Suprapubic skin (tissue), 4 donors: Measurements from ENCODE around the gene CHRND. TPM values are rescaled to one million over a fixed set of nuclear protein-coding genes. Genes with fewer than 3 reads are reported as not detected.

Experiments
- DNase-seq, 2 donors: peaks; one replicate each; pipeline ENCODE4 v3.0.0-alpha.2; 2019; ENCODE audit warnings: low spot score in 2 of 2
- H3K27ac ChIP-seq: fragments of 200-600 bp; sonication (generic); one replicate; pipeline ENCODE4 v1.5.1; 2019
- H3K27me3 ChIP-seq: fragments of 200-600 bp; sonication (generic); one replicate; pipeline ENCODE4 v1.5.1; 2019
- H3K36me3 ChIP-seq: fragments of 200-600 bp; sonication (generic); one replicate; pipeline ENCODE4 v1.5.1; 2019
- H3K4me1 ChIP-seq: fragments of 200-600 bp; sonication (generic); one replicate; pipeline ENCODE4 v1.5.1; 2019
- H3K4me3 ChIP-seq: fragments of 200-600 bp; sonication (generic); one replicate; pipeline ENCODE4 v1.5.1; 2019; ENCODE audit warnings: mild to moderate bottlenecking
- H3K9me3 ChIP-seq: fragments of 200-600 bp; sonication (generic); one replicate; pipeline ENCODE4 v1.5.1; 2019
- EP300 ChIP-seq: sonication (generic); formaldehyde crosslinking; IDR thresholded peaks from one replicate; pipeline ENCODE4 v1.6.1; 2017; ENCODE audit warnings: antibody characterized with exemption
- POLR2A ChIP-seq, 2 donors: fragments of 450-650 bp; IDR thresholded peaks; one replicate each; pipeline ENCODE4 v1.6.1; 2017; ENCODE audit warnings: antibody characterized with exemption in 2 of 2, mild to moderate bottlenecking in 2 of 2, moderate library complexity in 2 of 2
- POLR2AphosphoS5 ChIP-seq, 3 donors: sonication (generic); formaldehyde crosslinking; IDR thresholded peaks; one replicate each; pipeline ENCODE4 v1.6.1; 2017; ENCODE audit warnings: antibody characterized with exemption in 3 of 3
- WGBS: methylation state at CpG from one replicate; pipeline ENCODE4 v1.1.5; 2018; 5-methylcytosine and 5-hydroxymethylcytosine counted together
- total RNA-seq, 4 donors: library from RNA; depleted of rRNA; stranded (reverse); fragments of >200 nt; gene quantifications; one replicate each; pipeline ENCODE4 v1.1.0, GENCODE V29; 2016
- TF ChIP-seq, protein P1 (sequence below), 2 donors: fragments of 200-600 bp in 1 of 2; fragments of 450-650 bp in 1 of 2; sonication (generic) in 1 of 2; IDR thresholded peaks; one replicate each; pipeline ENCODE4 v1.5.1; 2016 to 2019; ENCODE audit warnings: antibody characterized with exemption in 2 of 2, mild to moderate bottlenecking in 1 of 2, moderate library complexity in 1 of 2

CHRND gene
- total RNA-seq, 4 donors from 2014 or later, result not detected

- Histone ChIP-seq H3K36me3 (peaks cover 3% of the 10 kb centered on the region), H3K9me3 (no peaks in the 10 kb centered on the region), H3K27me3 (peaks cover 23% of the 10 kb centered on the region), H3K4me1 (peaks cover 5% of the 10 kb centered on the region), H3K4me3 (no peak overlapping the region), H3K27ac (no peak overlapping the region)
- no peak for DNase-seq
- TF ChIP-seq EP300, result no peak
- WGBS, result 91% methylated on average over 14 of the region's 14 CpGs
Observed at GRCh38 chr2:232543491-232543890, 17.5 kb downstream of the CHRND start.

- peaks cover 17% of the 10 kb centered on the region for H3K27me3 ChIP-seq
- H3K36me3 ChIP-seq, result peaks cover 3% of the 10 kb centered on the region
- 97% methylated on average over 8 of the region's 19 CpGs for WGBS
- H3K4me1 ChIP-seq, result peaks cover 5% of the 10 kb centered on the region
- TF ChIP-seq POLR2AphosphoS5 (IDR thresholded peaks at IDR 0.05) (no peak), EP300 (no peak), POLR2A (IDR thresholded peaks at IDR 0.05) (no peak)
- TF ChIP-seq, protein P1, sequence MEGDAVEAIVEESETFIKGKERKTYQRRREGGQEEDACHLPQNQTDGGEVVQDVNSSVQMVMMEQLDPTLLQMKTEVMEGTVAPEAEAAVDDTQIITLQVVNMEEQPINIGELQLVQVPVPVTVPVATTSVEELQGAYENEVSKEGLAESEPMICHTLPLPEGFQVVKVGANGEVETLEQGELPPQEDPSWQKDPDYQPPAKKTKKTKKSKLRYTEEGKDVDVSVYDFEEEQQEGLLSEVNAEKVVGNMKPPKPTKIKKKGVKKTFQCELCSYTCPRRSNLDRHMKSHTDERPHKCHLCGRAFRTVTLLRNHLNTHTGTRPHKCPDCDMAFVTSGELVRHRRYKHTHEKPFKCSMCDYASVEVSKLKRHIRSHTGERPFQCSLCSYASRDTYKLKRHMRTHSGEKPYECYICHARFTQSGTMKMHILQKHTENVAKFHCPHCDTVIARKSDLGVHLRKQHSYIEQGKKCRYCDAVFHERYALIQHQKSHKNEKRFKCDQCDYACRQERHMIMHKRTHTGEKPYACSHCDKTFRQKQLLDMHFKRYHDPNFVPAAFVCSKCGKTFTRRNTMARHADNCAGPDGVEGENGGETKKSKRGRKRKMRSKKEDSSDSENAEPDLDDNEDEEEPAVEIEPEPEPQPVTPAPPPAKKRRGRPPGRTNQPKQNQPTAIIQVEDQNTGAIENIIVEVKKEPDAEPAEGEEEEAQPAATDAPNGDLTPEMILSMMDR (IDR thresholded peaks at IDR 0.05), result no peak
- H3K9me3 ChIP-seq, result no peaks in the 10 kb centered on the region
- peak in 1 of 2 donors; percentile 68 for DNase-seq
- H3K27ac ChIP-seq, result no peak overlapping the region
- H3K4me3 ChIP-seq, result no peak overlapping the region
Observed at GRCh38 chr2:232543928-232544631, 18.1 kb downstream of the CHRND start.

- H3K4me3 ChIP-seq, result no peak overlapping the region
- TF ChIP-seq, protein P1 (IDR thresholded peaks at IDR 0.05), result no peak
- TF ChIP-seq EP300 (no peak), POLR2AphosphoS5 (IDR thresholded peaks at IDR 0.05) (no peak), POLR2A (IDR thresholded peaks at IDR 0.05) (no peak)
- H3K36me3 ChIP-seq, result peaks cover 3% of the 10 kb centered on the region
- H3K27me3 ChIP-seq, result peaks cover 11% of the 10 kb centered on the region
- H3K9me3 ChIP-seq, result no peaks in the 10 kb centered on the region
- peaks cover 7% of the 10 kb centered on the region for H3K4me1 ChIP-seq
- DNase-seq, result peak in 1 of 2 donors; percentile 47
- WGBS, result 94% methylated on average over 6 of the region's 6 CpGs
- no peak overlapping the region for H3K27ac ChIP-seq
Observed at GRCh38 chr2:232544674-232545073, 18.7 kb downstream of the CHRND start.

GRCh38 chr2:232545511-232546375 lies 19.8 kb downstream of the CHRND start:
- WGBS, result 93% methylated on average over 10 of the region's 17 CpGs

DNA sequence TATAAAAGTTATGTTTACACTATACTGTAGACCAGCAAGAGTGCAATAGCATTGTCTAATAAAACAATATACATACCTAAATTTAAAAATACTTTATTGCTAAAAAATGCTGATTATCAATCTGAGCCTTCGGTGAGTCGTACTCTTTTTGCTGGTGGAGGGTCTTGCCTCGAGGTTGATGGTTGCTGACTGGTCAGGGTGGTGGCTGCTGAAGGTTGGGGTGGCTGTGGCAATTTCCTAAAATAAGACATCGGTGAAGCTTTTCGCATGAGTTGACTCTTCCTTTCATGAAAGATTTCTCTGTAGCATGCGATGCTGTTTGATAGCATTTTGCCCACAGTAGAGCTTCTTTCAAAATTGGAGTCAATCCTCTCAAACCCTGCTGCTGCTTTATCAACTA lies 22.0 kb downstream of the CHRND start:
- peak in 1 of 2 donors; percentile 50 for DNase-seq

More at GRCh38 chr2:232545511-232546375, 19.8 kb downstream of the CHRND start:
- H3K27ac ChIP-seq, result no peak overlapping the region
- H3K36me3 ChIP-seq, result peaks cover 3% of the 10 kb centered on the region
- peak in 1 of 2 donors; percentile 72 for DNase-seq
- H3K27me3 ChIP-seq, result peaks cover under 1% of the 10 kb centered on the region
- no peaks in the 10 kb centered on the region for H3K9me3 ChIP-seq
- no peak overlapping the region for H3K4me3 ChIP-seq
- H3K4me1 ChIP-seq, result peaks cover 10% of the 10 kb centered on the region
- TF ChIP-seq EP300 (no peak), POLR2A (IDR thresholded peaks at IDR 0.05) (no peak), POLR2AphosphoS5 (IDR thresholded peaks at IDR 0.05) (no peak)
- TF ChIP-seq, protein P1 (IDR thresholded peaks at IDR 0.05), result no peak

More for the DNA sequence above, 22.0 kb downstream of the CHRND start:
- no peak overlapping the region for H3K27ac ChIP-seq
- H3K4me1 ChIP-seq, result peaks cover 28% of the 10 kb centered on the region
- TF ChIP-seq, protein P1 (IDR thresholded peaks at IDR 0.05), result no peak
- TF ChIP-seq POLR2A (IDR thresholded peaks at IDR 0.05) (no peak), POLR2AphosphoS5 (IDR thresholded peaks at IDR 0.05) (no peak), EP300 (no peak)
- H3K9me3 ChIP-seq, result no peaks in the 10 kb centered on the region
- no peak overlapping the region for H3K4me3 ChIP-seq
- WGBS, result 97% methylated on average over 6 of the region's 6 CpGs
- H3K36me3 ChIP-seq, result peaks cover 3% of the 10 kb centered on the region
- no peaks in the 10 kb centered on the region for H3K27me3 ChIP-seq
